Neural cell (in vitro differentiated cells): Measurements from ENCODE around the gene ALK. TPM values are rescaled to one million over a fixed set of nuclear protein-coding genes. Genes with fewer than 3 reads are reported as not detected.

Source experiments
- H2AFZ ChIP-seq: fragments of 200-600, 300-800 bp; sonication (generic), shearing (Covaris generic); 2 replicates; pipeline ENCODE4 v1.6.0; 2014; ENCODE audit warnings: low read depth, mild to moderate bottlenecking, antibody characterized with exemption, low read length, moderate library complexity
- H3F3A ChIP-seq: fragments of 200-600 bp; shearing (Covaris generic); 2 replicates; pipeline ENCODE4 v1.6.1; 2016; ENCODE audit warnings: mild to moderate bottlenecking, moderate library complexity, mixed read lengths, antibody characterized with exemption, low read length; ENCODE audit not compliant: insufficient read depth, poor library complexity, severe bottlenecking
- H3K27ac ChIP-seq: fragments of 200-600, 300-800 bp; sonication (generic), shearing (Covaris generic); 2 replicates; pipeline ENCODE4 v1.5.1; 2014; ENCODE audit warnings: mild to moderate bottlenecking, low read length, moderate library complexity
- H3K27me3 ChIP-seq: fragments of 300-800, 200-600 bp; sonication (generic), shearing (Covaris generic); 2 replicates; pipeline ENCODE4 v1.6.0; 2014; ENCODE audit warnings: mild to moderate bottlenecking, low read depth, low read length, moderate library complexity; ENCODE audit not compliant: insufficient read depth
- H3K36me3 ChIP-seq: fragments of 300-800, 200-600 bp; sonication (generic), shearing (Covaris generic); 2 replicates; pipeline ENCODE4 v1.5.1; 2014; ENCODE audit warnings: mild to moderate bottlenecking, antibody characterized with exemption, low read length, moderate library complexity; ENCODE audit not compliant: insufficient read depth
- H3K4me2 ChIP-seq: fragments of 300-800, 200-600 bp; sonication (generic), shearing (Covaris generic); 2 replicates; pipeline ENCODE4 v1.6.0; 2014; ENCODE audit warnings: mild to moderate bottlenecking, low read length
- H3K4me3 ChIP-seq: fragments of 300-800, 200-600 bp; sonication (generic), shearing (Covaris generic); 2 replicates; pipeline ENCODE4 v1.5.1; 2014; ENCODE audit warnings: mild to moderate bottlenecking, low read length, moderate library complexity
- H3K79me2 ChIP-seq: fragments of 200-600 bp; shearing (Covaris generic); replicated peaks from 2 replicates; pipeline ENCODE4 v1.6.0; 2014; ENCODE audit warnings: mild to moderate bottlenecking, low read length, moderate library complexity; ENCODE audit not compliant: insufficient read depth
- H3K9ac ChIP-seq: fragments of 300-800, 200-600 bp; sonication (generic), shearing (Covaris generic); 2 replicates; pipeline ENCODE4 v1.6.1; 2016; ENCODE audit warnings: mild to moderate bottlenecking, low read length, mixed read lengths
- H3K9me2 ChIP-seq: fragments of 200-600 bp; shearing (Covaris generic); 2 replicates; pipeline ENCODE4 v1.6.1; 2016; ENCODE audit warnings: mild to moderate bottlenecking, low read length, mixed read lengths; ENCODE audit not compliant: insufficient read depth
- H3K9me3 ChIP-seq: fragments of 200-600, 300-800 bp; sonication (generic), shearing (Covaris generic); 2 replicates; pipeline ENCODE4 v1.6.1; 2016; ENCODE audit warnings: mild to moderate bottlenecking, mixed run types, low read length, moderate library complexity, mixed read lengths
- H4K20me1 ChIP-seq: fragments of 200-600 bp; shearing (Covaris generic); 2 replicates; pipeline ENCODE4 v1.6.1; 2016; ENCODE audit warnings: mild to moderate bottlenecking, mixed run types; ENCODE audit not compliant: insufficient read depth
- EP300 ChIP-seq: fragments of 450-650 bp; conservative IDR thresholded peaks from 2 replicates; pipeline ENCODE4 v1.6.1; 2014; ENCODE audit warnings: antibody characterized with exemption, mild to moderate bottlenecking, moderate library complexity; ENCODE audit not compliant: poor library complexity, severe bottlenecking
- EZH2 ChIP-seq: fragments of 200-600, 300-800 bp; shearing (Covaris generic), sonication (generic); IDR thresholded peaks from 2 replicates; pipeline ENCODE4 v1.6.1; 2014; ENCODE audit warnings: antibody characterized with exemption, low read length, borderline replicate concordance, mild to moderate bottlenecking; ENCODE audit not compliant: insufficient read depth, poor library complexity, severe bottlenecking
- MXI1 ChIP-seq: fragments of 450-650 bp; conservative IDR thresholded peaks from 2 replicates; pipeline ENCODE4 v1.6.1; 2014; ENCODE audit warnings: antibody characterized with exemption, mild to moderate bottlenecking; ENCODE audit not compliant: poor library complexity, severe bottlenecking
- POLR2AphosphoS5 ChIP-seq: IDR thresholded peaks from 2 replicates; pipeline ENCODE4 v1.6.1; 2012
- RAD21 ChIP-seq: fragments of 450-650 bp; conservative IDR thresholded peaks from 2 replicates; pipeline ENCODE4 v1.6.1; 2014; ENCODE audit warnings: antibody characterized with exemption, mild to moderate bottlenecking, moderate library complexity
- REST ChIP-seq: IDR thresholded peaks from 2 replicates; pipeline ENCODE4 v1.6.1; 2012; ENCODE audit warnings: borderline replicate concordance
- SMC3 ChIP-seq: fragments of 450-650 bp; conservative IDR thresholded peaks from 2 replicates; pipeline ENCODE4 v1.6.1; 2014; ENCODE audit warnings: antibody characterized with exemption, mild to moderate bottlenecking, moderate library complexity; ENCODE audit not compliant: poor library complexity
- TAF1 ChIP-seq: IDR thresholded peaks from 2 replicates; pipeline ENCODE4 v1.6.1; 2012; ENCODE audit warnings: low read depth
- polyA plus RNA-seq: library from polyadenylated mRNA; depleted of rRNA; stranded (reverse); fragments of >200 nt; gene quantifications from 2 replicates; pipeline ENCODE4 v1.2.3, GENCODE V29; 2014
- TF ChIP-seq, protein P1 (sequence below): fragments of 450-650 bp; IDR thresholded peaks from 2 replicates; pipeline ENCODE4 v1.5.1; 2014; ENCODE audit warnings: antibody characterized with exemption, mild to moderate bottlenecking, moderate library complexity; ENCODE audit not compliant: poor library complexity, severe bottlenecking

Gene ALK
- polyA plus RNA-seq, 1 donor from 2014 or later: 7.1 TPM

- Histone ChIP-seq H3K36me3 (no peaks in the 10 kb centered on the region), H3K27me3 (no peaks in the 10 kb centered on the region), H3K9me2 (no peaks in the 10 kb centered on the region), H3K4me2 (no peak overlapping the region), H3F3A (no peaks in the 10 kb centered on the region), H2AFZ (no peak overlapping the region), H3K9me3 (no peaks in the 10 kb centered on the region), H3K4me3 (no peak overlapping the region), H4K20me1 (no peaks in the 10 kb centered on the region), H3K27ac (no peak overlapping the region), H3K79me2 (no peaks in the 10 kb centered on the region), H3K9ac (no peak overlapping the region)
- TF ChIP-seq REST (no peak), EZH2 (no peak)
Observed at GRCh38 chr2:29193111-29193510, 728.3 kb downstream of the ALK start.

GRCh38 chr2:29192526-29192925 lies 728.9 kb downstream of the ALK start:
- TF ChIP-seq SMC3 (no peak), EP300 (no peak), RAD21 (no peak), TAF1 (no peak), MXI1 (no peak), EZH2 (no peak), POLR2AphosphoS5 (no peak), REST (no peak)
- TF ChIP-seq, protein P1, sequence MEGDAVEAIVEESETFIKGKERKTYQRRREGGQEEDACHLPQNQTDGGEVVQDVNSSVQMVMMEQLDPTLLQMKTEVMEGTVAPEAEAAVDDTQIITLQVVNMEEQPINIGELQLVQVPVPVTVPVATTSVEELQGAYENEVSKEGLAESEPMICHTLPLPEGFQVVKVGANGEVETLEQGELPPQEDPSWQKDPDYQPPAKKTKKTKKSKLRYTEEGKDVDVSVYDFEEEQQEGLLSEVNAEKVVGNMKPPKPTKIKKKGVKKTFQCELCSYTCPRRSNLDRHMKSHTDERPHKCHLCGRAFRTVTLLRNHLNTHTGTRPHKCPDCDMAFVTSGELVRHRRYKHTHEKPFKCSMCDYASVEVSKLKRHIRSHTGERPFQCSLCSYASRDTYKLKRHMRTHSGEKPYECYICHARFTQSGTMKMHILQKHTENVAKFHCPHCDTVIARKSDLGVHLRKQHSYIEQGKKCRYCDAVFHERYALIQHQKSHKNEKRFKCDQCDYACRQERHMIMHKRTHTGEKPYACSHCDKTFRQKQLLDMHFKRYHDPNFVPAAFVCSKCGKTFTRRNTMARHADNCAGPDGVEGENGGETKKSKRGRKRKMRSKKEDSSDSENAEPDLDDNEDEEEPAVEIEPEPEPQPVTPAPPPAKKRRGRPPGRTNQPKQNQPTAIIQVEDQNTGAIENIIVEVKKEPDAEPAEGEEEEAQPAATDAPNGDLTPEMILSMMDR: no peak
- no peak overlapping the region for H2AFZ ChIP-seq
- H4K20me1 ChIP-seq: no peaks in the 10 kb centered on the region
- no peaks in the 10 kb centered on the region for H3K79me2 ChIP-seq
- H3K4me2 ChIP-seq: no peak overlapping the region
- H3K9ac ChIP-seq: no peak overlapping the region
- H3F3A ChIP-seq: no peaks in the 10 kb centered on the region
- H3K9me2 ChIP-seq: no peaks in the 10 kb centered on the region
- H3K4me3 ChIP-seq: peak overlapping the region; percentile 30
- peak overlapping the region; percentile 72 for H3K27ac ChIP-seq
- no peaks in the 10 kb centered on the region for H3K9me3 ChIP-seq
- H3K36me3 ChIP-seq: no peaks in the 10 kb centered on the region
- no peaks in the 10 kb centered on the region for H3K27me3 ChIP-seq
